MM.1S (cell line): ENCODE data around the gene ZNF280D.

ENCODE experiments used
- EZH2 ChIP-seq: fragments of 300-600 bp; sonication (generic); optimal IDR thresholded peaks from 2 replicates; pipeline ENCODE3; 2017; ENCODE audit warnings: low read depth, mild to moderate bottlenecking, antibody characterized with exemption, low read length, mixed read lengths
- TF ChIP-seq, protein P1 (sequence below): fragments of 300-600 bp; sonication (generic); IDR thresholded peaks from 2 replicates; pipeline ENCODE4 v1.5.1; 2016; ENCODE audit warnings: antibody characterized with exemption, low read length, mixed read lengths

DNA sequence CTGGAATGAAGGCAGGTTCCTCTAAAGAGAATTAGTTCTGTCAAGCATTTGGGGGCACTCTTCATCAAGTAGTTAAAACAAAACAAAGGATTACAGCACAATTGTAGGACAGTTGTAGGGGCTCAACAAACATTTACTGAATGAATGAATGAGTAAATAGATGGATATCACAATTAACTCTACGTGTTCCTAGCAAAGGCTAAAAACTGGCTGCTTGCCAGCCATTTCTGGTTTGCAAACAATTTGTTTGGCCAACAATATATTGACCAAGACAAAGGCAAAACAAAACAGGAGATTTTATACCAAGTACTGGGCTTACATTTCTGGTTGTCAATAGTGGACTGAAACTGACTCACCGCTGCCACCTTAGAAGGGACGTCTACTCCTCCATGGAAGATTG lies 116.8 kb downstream of the ZNF280D start:
- TF ChIP-seq, protein P1, sequence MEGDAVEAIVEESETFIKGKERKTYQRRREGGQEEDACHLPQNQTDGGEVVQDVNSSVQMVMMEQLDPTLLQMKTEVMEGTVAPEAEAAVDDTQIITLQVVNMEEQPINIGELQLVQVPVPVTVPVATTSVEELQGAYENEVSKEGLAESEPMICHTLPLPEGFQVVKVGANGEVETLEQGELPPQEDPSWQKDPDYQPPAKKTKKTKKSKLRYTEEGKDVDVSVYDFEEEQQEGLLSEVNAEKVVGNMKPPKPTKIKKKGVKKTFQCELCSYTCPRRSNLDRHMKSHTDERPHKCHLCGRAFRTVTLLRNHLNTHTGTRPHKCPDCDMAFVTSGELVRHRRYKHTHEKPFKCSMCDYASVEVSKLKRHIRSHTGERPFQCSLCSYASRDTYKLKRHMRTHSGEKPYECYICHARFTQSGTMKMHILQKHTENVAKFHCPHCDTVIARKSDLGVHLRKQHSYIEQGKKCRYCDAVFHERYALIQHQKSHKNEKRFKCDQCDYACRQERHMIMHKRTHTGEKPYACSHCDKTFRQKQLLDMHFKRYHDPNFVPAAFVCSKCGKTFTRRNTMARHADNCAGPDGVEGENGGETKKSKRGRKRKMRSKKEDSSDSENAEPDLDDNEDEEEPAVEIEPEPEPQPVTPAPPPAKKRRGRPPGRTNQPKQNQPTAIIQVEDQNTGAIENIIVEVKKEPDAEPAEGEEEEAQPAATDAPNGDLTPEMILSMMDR = no peak
- no peak for TF ChIP-seq EZH2
